HG03103 (cell line): ENCODE results near the gene ADAMTS12.

ENCODE experiments used
- ATAC-seq: cut with Tn5 transposase; IDR thresholded peaks from one replicate; pipeline ENCODE4 v1.9.1; 2021; ENCODE audit warnings: low read depth; ENCODE audit not compliant: unreplicated experiment

Gene ADAMTS12

GRCh38 chr5:33684496-33685159 is 207.2 kb downstream of the ADAMTS12 start:
- no peak for ATAC-seq

- no peak for ATAC-seq
These were observed 212.0 kb downstream of the ADAMTS12 start for GRCh38 chr5:33679791-33680190.

- peak; percentile 68 for ATAC-seq
These were observed 215.8 kb downstream of the ADAMTS12 start for GRCh38 chr5:33675958-33676464.

GRCh38 chr5:33671700-33672291 is 220.0 kb downstream of the ADAMTS12 start:
- ATAC-seq, result no peak

- ATAC-seq, result no peak
These were observed 228.9 kb downstream of the ADAMTS12 start for GRCh38 chr5:33662722-33663427.

GRCh38 chr5:33659526-33660169 is 232.1 kb downstream of the ADAMTS12 start:
- no peak for ATAC-seq

- no peak for ATAC-seq
These were observed 233.9 kb downstream of the ADAMTS12 start for GRCh38 chr5:33657804-33658440.

- ATAC-seq, result no peak
These were observed 234.6 kb downstream of the ADAMTS12 start for GRCh38 chr5:33657176-33657575.

- ATAC-seq, result no peak
These were observed 240.9 kb downstream of the ADAMTS12 start for GRCh38 chr5:33650911-33651310.

- no peak for ATAC-seq
These were observed 242.0 kb downstream of the ADAMTS12 start for GRCh38 chr5:33649549-33650482.

GRCh38 chr5:33641744-33642505 is 249.9 kb downstream of the ADAMTS12 start:
- no peak for ATAC-seq

- no peak for ATAC-seq
These were observed 252.3 kb downstream of the ADAMTS12 start for GRCh38 chr5:33639474-33639873.

- ATAC-seq, result no peak
These were observed 254.8 kb downstream of the ADAMTS12 start for GRCh38 chr5:33637011-33637410.

- ATAC-seq, result no peak
These were observed 256.2 kb downstream of the ADAMTS12 start for GRCh38 chr5:33635582-33635981.

- ATAC-seq, result no peak
These were observed 258.1 kb downstream of the ADAMTS12 start for GRCh38 chr5:33633699-33634098.

- ATAC-seq, result peak; percentile 87
These were observed 260.0 kb downstream of the ADAMTS12 start for GRCh38 chr5:33631786-33632185.

- ATAC-seq, result no peak
These were observed 260.7 kb downstream of the ADAMTS12 start for GRCh38 chr5:33631139-33631538.

- no peak for ATAC-seq
These were observed 261.8 kb downstream of the ADAMTS12 start for GRCh38 chr5:33629999-33630398.

- ATAC-seq, result no peak
These were observed 263.0 kb downstream of the ADAMTS12 start for GRCh38 chr5:33628796-33629195.
